K562 (cell line): ENCODE data around the gene GRPEL2. TPM values are rescaled to one million over a fixed set of nuclear protein-coding genes. Genes with fewer than 3 reads are reported as not detected.

Experiments used
- GTF3C2 ChIP-seq: IDR thresholded peaks from 3 replicates; pipeline ENCODE4 v1.6.1; 2011; ENCODE audit warnings: borderline replicate concordance, mild to moderate bottlenecking, moderate library complexity; ENCODE audit not compliant: insufficient read length; ENCODE audit errors: extremely low read depth
- ZBTB11 ChIP-seq, 3 experiments: fragments of 200-800 bp in 1 of 3; fragments of 250-450 bp in 1 of 3; fragments of 450-650 bp in 1 of 3; sonication (Bioruptor Pico) in 1 of 3; sonication (Bioruptor generic) in 1 of 3; formaldehyde crosslinking in 1 of 3; IDR thresholded peaks; 2 replicates each; pipeline versions ENCODE4 v1.6.1 to v1.8.0; 2016 to 2022; ENCODE audit warnings: mild to moderate bottlenecking in 2 of 3, missing genetic modification characterization in 2 of 3, missing compliant biosample characterization in 1 of 3, moderate library complexity in 1 of 3
- ZNF143 ChIP-seq: sonication (generic); formaldehyde crosslinking; IDR thresholded peaks from 2 replicates; pipeline ENCODE4 v1.9.0; 2022; ENCODE audit warnings: mild to moderate bottlenecking, missing genetic modification reagents
- polyA plus RNA-seq, 8 experiments: library from polyadenylated mRNA; depleted of rRNA in 4 of 8; stranded (reverse) in 5 of 8; unstranded in 3 of 8; fragments of >200 nt; fragmentation: Nextera tagmentation in 2 of 8; fragmentation: Illumina TruSeq in 1 of 8; extraction: Ambion mirVana in 2 of 8; extraction: Trizol in 1 of 8; gene quantifications; 2 replicates each; pipeline versions ENCODE4 v1.2.1 to v1.2.3, GENCODE V29; 2011 to 2014; ENCODE audit warnings: inconsistent platforms in 1 of 8, missing spikeins in 1 of 8
- total RNA-seq, 7 experiments: library from RNA; depleted of rRNA in 6 of 7; stranded (reverse); fragments of >200 nt in 6 of 7; fragmentation: Illumina TruSeq in 2 of 7; extraction: Trizol in 2 of 7; gene quantifications; 2 replicates each; pipeline versions ENCODE4 v1.2.1 to v1.2.3, GENCODE V29; 2011 to 2021; ENCODE audit warnings: low replicate concordance in 1 of 7

Gene GRPEL2
- total and polyA plus RNA-seq, 9 of the 15 experiments (the other 6 are each of a cell fraction or from before 2014, with no cell fraction given) = 11.2 to 40.5 (median 25.8) TPM

GRCh38 chr5:149341876-149342275 lies 3.4 kb upstream of the GRPEL2 start (continued):
- no peak for TF ChIP-seq ZBTB11 (CRISPR knock-in tag; IDR thresholded peaks at IDR 0.05)
- TF ChIP-seq GTF3C2 = no peak
- no peak for TF ChIP-seq ZNF143
